CD4-positive, alpha-beta T cell (primary cell): ENCODE data around the gene FBXL19. TPM values are rescaled to one million over a fixed set of nuclear protein-coding genes. Genes with fewer than 3 reads are reported as not detected.
A peak's percentile ranks its signal among the peaks of the same experiment; 100 is the strongest.

Experiments used
- ATAC-seq: fragments of 200-7000 bp; cut with Tn5 transposase; one replicate; pipeline ENCODE4 v1.10.0; 2022; ENCODE audit warnings: mild to moderate bottlenecking; ENCODE audit not compliant: poor library complexity
- CTCF ChIA-PET: fragments of 350-600 bp; sonication (Branson Sonifier 250); formaldehyde crosslinking; loops from one replicate; lab custom pipeline; 2021; ENCODE audit warnings: antibody characterized with exemption, inconsistent platforms; lab: Charles Lee
- POLR2A ChIA-PET: fragments of 350-600 bp; sonication (Branson Sonifier 250); formaldehyde crosslinking; loops from one replicate; lab custom pipeline; 2021; ENCODE audit warnings: antibody characterized with exemption, inconsistent platforms; lab: Charles Lee
- DNase-seq, 14 experiments: peaks; one replicate each; pipeline ENCODE4 v3.0.0-alpha.2; 2013 to 2020; ENCODE audit warnings: mixed read lengths in 2 of 14
- H3K27ac ChIP-seq, 2 donors: one replicate each; pipeline versions ENCODE4 v1.5.1 to v1.7.0; 2013; ENCODE audit warnings: low read length in 2 of 2, low read depth in 1 of 2, mild to moderate bottlenecking in 1 of 2
- H3K27me3 ChIP-seq, 2 experiments: 1 replicate in 1 of 2; 2 replicates in 1 of 2; pipeline versions ENCODE4 v1.6.1 to v1.7.0; 2013; ENCODE audit warnings: low read length in 2 of 2, control low read depth in 1 of 2, mild to moderate bottlenecking in 1 of 2, moderate library complexity in 1 of 2; ENCODE audit not compliant: insufficient read depth in 2 of 2, control insufficient read depth in 1 of 2
- H3K36me3 ChIP-seq: one replicate; pipeline ENCODE4 v1.6.1; 2013; ENCODE audit warnings: low read length, control low read depth; ENCODE audit not compliant: insufficient read depth
- H3K4me1 ChIP-seq: one replicate; pipeline ENCODE4 v1.6.1; 2013; ENCODE audit warnings: low read length, control low read depth; ENCODE audit not compliant: insufficient read depth
- H3K4me3 ChIP-seq: one replicate; pipeline ENCODE4 v1.5.1; 2013; ENCODE audit warnings: mild to moderate bottlenecking, low read length, moderate library complexity
- H3K9me3 ChIP-seq, 2 experiments: 1 replicate in 1 of 2; 2 replicates in 1 of 2; pipeline versions ENCODE4 v1.6.1 to v1.7.0; 2013; ENCODE audit warnings: low read length in 2 of 2, mild to moderate bottlenecking in 2 of 2, control low read depth in 1 of 2, moderate library complexity in 1 of 2; ENCODE audit not compliant: control insufficient read depth in 1 of 2, insufficient read depth in 1 of 2
- H3K27ac Mint-ChIP-seq: one replicate; pipeline ENCODE4 v1.8.0; 2020; ENCODE audit warnings: mixed read lengths
- H3K27me3 Mint-ChIP-seq: one replicate; pipeline ENCODE4 v1.8.0; 2021; ENCODE audit warnings: mixed read lengths
- H3K36me3 Mint-ChIP-seq: one replicate; pipeline ENCODE4 v1.8.0; 2021; ENCODE audit warnings: low read depth, mixed read lengths
- H3K4me1 Mint-ChIP-seq: one replicate; pipeline ENCODE4 v1.8.0; 2021; ENCODE audit warnings: low read depth, mixed read lengths
- H3K4me3 Mint-ChIP-seq: one replicate; pipeline ENCODE4 v1.8.0; 2020; ENCODE audit warnings: mild to moderate bottlenecking, mixed read lengths
- H3K9me3 Mint-ChIP-seq: one replicate; pipeline ENCODE4 v1.8.0; 2020; ENCODE audit warnings: mixed read lengths
- intact Hi-C, 2 experiments: fragments of 100-400 bp; cut with DNase I in 1 of 2; cut with micrococcal nuclease in 1 of 2; formaldehyde crosslinking; loops; one replicate each; pipeline versions ENCODE4 v1.15.1 to v1.9.0; 2023 to 2025; cut with DNase I, micrococcal nuclease
- total RNA-seq, 174 experiments: library from RNA in 2 of 174; stranded (reverse) in 2 of 174; gene quantifications; one replicate each; pipeline ENCODE4 v1.2.3 and lab custom pipeline; 2021 to 2026
- TF ChIP-seq, protein P1 (sequence below): fragments of 200-600 bp; IDR thresholded peaks from one replicate; pipeline ENCODE4 v1.8.0; 2022; ENCODE audit warnings: antibody characterized with exemption, mild to moderate bottlenecking

Gene FBXL19
- total RNA-seq, 2 experiments from 2014 or later: 7.5 to 8.9 TPM

GRCh38 chr16:30996324-30996984 lies 73.1 kb downstream of the FBXL19 start:
- ChIA-PET CTCF (interaction anchor here (1.2 to 1.3 kb wide), 2 partner anchors 11 to 146 kb away, joined by 4 to 5 read pairs; partner anchors contain the start of gene HSD3B7), POLR2A (interaction anchor here (0.6 to 1.3 kb wide), 6 partner anchors 12 to 463 kb away, joined by 3 to 5 read pairs (median 4); partner anchors contain the start of genes ARMC5, FUS, HSD3B7 and PYCARD)
- H3K27ac ChIP-seq: no peak overlapping the region
- peak overlapping the region; percentile 58 for H3K4me3 ChIP-seq
- Mint-ChIP-seq H3K4me1 (peaks cover 3% of the 10 kb centered on the region), H3K4me3 (peak overlapping the region; percentile 83), H3K36me3 (no peaks in the 10 kb centered on the region), H3K27ac (peak overlapping the region; percentile 39), H3K9me3 (no peaks in the 10 kb centered on the region), H3K27me3 (no peaks in the 10 kb centered on the region)
- no peaks in the 10 kb centered on the region for H3K27me3 ChIP-seq
- H3K9me3 ChIP-seq: no peaks in the 10 kb centered on the region
- DNase-seq: no peak
- TF ChIP-seq, protein P1, sequence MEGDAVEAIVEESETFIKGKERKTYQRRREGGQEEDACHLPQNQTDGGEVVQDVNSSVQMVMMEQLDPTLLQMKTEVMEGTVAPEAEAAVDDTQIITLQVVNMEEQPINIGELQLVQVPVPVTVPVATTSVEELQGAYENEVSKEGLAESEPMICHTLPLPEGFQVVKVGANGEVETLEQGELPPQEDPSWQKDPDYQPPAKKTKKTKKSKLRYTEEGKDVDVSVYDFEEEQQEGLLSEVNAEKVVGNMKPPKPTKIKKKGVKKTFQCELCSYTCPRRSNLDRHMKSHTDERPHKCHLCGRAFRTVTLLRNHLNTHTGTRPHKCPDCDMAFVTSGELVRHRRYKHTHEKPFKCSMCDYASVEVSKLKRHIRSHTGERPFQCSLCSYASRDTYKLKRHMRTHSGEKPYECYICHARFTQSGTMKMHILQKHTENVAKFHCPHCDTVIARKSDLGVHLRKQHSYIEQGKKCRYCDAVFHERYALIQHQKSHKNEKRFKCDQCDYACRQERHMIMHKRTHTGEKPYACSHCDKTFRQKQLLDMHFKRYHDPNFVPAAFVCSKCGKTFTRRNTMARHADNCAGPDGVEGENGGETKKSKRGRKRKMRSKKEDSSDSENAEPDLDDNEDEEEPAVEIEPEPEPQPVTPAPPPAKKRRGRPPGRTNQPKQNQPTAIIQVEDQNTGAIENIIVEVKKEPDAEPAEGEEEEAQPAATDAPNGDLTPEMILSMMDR: no peak
- no peaks in the 10 kb centered on the region for H3K36me3 ChIP-seq
- intact Hi-C loops: loop anchor here in 1 of 2 experiments (2.0 kb wide), 1 partner anchor 38 kb away; no protein-coding TSS in a partner anchor
- peaks cover 13% of the 10 kb centered on the region for H3K4me1 ChIP-seq
- no peak for ATAC-seq

GRCh38 chr16:30996985-30997724 lies 73.8 kb downstream of the FBXL19 start:
- Histone ChIP-seq H3K36me3 (no peaks in the 10 kb centered on the region), H3K4me3 (peak overlapping the region; percentile 58), H3K9me3 (no peaks in the 10 kb centered on the region), H3K27me3 (no peaks in the 10 kb centered on the region), H3K27ac (no peak overlapping the region), H3K4me1 (peaks cover 13% of the 10 kb centered on the region)
- ChIA-PET POLR2A (interaction anchor here (0.6 to 1.3 kb wide), 8 partner anchors 12 to 872 kb away, joined by 3 to 5 read pairs (median 4); partner anchors contain the start of genes ARMC5, FUS, HSD3B7 and PYCARD), CTCF (interaction anchor here (1.2 to 1.3 kb wide), 2 partner anchors 12 to 145 kb away, joined by 4 to 5 read pairs; partner anchors contain the start of gene HSD3B7)
- Mint-ChIP-seq H3K9me3 (no peaks in the 10 kb centered on the region), H3K4me1 (peaks cover 3% of the 10 kb centered on the region), H3K27me3 (no peaks in the 10 kb centered on the region), H3K27ac (peak overlapping the region; percentile 39), H3K4me3 (peak overlapping the region; percentile 83), H3K36me3 (no peaks in the 10 kb centered on the region)
- TF ChIP-seq, protein P1: no peak
- intact Hi-C loops: loop anchor here (1.0 to 2.0 kb wide), 2 partner anchors 38 to 145 kb away; no protein-coding TSS in a partner anchor
- DNase-seq (peak; percentile 71 to 89 (median 78)), ATAC-seq (peak; percentile 99)
